GM18505 (cell line): ENCODE data around the gene NCOA5.
A peak's percentile ranks its signal among the peaks of the same experiment; 100 is the strongest.
"Not testable (repeated sequence)": the region's sequence is repeated elsewhere in the genome, so short reads cannot be mapped to it uniquely, and the experiment has no call there.

ENCODE experiments used
- ATAC-seq: cut with Tn5 transposase; IDR thresholded peaks from one replicate; pipeline ENCODE4 v1.9.1; 2021; ENCODE audit not compliant: unreplicated experiment
- POLR2A ChIP-seq: IDR thresholded peaks from 4 replicates; pipeline ENCODE4 v1.6.1; 2011; ENCODE audit warnings: borderline replicate concordance; ENCODE audit not compliant: insufficient read depth, insufficient read length; ENCODE audit errors: extremely low read depth

Gene NCOA5

DNA sequence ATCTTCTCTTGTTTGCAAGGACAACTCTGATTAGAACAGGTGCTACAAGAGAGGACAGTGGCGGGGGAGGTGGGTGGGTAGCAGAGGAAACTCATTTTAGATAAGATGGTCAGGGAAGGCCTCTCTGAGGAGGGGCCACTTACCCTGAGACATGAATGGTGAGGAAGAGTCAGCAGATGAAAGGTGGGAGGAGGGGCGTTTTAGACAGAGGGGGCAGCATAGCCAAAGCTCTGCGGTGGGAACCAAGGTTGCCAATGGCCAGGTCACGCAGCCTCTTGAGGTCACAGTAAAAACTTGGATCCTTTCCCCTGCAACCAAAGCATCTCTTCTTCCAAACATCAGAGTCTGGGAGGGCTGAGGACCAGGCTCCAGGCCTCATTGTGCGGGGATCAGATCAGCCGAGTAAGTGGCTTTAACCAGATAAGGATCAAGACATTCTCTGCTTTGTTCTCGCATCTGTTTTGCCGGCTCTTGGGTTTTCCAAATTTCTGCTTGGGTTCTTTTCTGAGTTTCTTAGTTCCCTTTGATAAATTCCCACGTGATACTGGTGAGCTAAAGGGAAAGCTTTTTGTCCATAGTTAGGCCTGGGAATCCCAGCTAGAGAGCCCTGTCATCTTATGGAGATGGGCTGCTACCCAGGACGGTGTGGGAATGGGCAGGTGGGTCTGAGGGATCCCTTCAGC lies 22.8 kb upstream of the NCOA5 start:
- no peak for TF ChIP-seq POLR2A
- ATAC-seq = no peak

DNA sequence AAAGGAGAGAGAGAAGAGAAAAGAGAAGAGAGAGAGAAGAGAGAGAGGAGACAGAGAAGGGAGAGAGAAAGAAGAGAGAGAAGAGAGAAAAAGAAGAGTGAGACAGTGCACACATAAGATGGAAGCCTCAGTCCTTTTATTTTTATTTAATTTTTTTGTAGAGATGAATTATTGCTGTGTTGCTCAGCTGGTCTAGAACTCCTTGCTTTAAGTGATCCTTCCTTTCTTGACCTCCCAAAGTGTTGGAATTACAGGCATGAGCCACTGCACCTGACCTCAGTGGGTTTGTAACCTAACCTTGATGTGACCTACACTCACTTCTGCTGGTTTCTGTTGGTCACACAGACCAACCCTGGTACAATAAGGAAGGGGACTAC lies 22.1 kb upstream of the NCOA5 start:
- ATAC-seq = no peak
- TF ChIP-seq POLR2A = no peak

DNA sequence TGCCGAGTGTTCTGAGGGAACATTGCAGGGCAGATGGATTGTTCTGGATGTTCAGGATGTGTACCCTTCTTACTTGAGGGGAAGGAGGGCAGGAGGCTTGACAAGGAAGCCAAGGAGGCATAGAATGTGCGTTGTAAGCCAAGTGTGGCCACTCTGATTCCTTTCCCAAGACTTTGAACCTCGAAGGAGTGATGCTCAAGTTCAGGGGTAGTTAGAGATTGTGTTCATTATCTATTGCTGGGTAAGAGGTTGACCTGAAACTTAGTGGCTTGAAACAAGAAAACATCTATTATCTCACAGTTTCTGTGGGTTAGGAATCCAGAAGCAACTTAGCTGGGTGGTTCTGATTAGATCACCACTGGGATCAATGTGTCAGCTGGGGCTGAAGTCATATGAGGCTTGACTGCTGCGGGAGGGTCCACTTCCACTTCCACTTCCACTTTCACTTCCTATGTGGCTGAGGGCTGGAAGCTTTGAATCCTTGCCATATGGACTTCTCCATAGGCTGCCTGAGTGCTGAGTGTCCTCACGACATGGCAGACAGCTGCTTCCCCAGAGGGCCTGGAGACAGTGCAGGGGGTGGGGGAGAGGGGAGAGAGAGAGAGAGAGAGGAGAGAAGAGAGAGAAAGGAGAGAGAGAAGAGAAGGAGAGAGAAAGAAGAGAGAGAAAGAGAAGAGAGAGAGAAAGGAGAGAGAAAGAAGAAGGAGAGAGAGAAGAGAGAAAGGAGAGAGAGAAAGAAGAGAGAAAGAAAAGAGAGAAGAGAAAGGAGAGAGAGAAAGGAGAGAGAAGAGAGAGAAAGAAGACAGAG lies 21.5 kb upstream of the NCOA5 start:
- ATAC-seq = no peak
- TF ChIP-seq POLR2A = no peak

DNA sequence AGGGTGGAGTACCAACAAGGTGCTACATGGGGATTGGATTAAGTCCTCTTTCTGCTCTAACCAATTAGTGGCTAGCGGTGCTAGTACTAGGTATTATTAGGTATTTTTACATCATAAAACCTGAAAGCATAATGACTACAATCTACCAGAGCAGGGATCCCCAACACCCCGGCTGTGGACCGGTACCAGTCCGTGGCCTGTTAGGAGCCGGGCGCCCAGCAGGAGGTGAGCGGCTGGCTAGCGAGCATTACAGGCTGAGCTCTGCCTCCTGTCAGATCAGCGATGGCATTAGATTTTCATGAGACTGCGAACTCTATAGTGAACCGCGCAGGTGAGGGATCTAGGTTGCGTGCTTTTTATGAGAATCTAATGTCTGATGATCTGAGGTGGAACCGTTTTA lies 19.2 kb upstream of the NCOA5 start:
- no peak for ATAC-seq
- no peak for TF ChIP-seq POLR2A

DNA sequence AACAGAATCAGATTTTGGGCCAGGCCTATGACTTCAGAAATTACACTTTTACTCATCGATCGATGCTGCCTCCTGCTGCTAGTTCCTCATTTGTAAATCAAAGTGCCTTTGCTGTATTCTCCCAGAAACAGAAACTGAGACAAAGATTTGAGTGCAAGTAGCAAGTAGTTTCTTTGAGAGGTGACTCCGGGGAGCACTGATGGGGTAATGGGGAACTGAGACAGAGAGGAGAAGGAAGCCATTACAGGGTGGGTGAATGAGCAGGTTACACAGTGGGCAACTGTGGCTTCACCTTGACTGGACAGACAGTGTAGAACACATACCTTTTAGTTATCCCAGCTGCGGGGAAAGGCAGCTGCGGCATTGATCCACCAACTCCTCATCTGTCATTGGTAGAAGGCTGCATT lies 18.7 kb upstream of the NCOA5 start:
- peak; percentile 83 for ATAC-seq
- TF ChIP-seq POLR2A = peak; percentile 28

DNA sequence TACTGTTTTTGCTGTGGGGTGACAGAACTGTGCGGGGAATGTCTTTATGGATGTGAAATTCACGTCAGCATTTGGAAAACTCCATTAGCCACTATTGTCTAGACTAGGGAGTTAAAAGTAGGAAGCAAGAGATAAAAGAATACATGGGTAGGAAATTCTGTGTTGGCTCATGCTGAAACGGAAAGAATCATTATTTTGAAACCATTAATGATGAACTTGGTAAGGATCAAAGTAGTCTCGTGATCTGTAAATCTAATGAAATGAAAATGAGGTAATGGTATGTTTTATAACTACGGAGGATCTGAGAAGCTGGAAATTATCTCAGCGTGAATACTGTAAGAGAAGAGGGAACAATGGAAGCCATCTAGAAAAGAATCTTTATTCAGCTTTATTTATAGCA lies 17.3 kb upstream of the NCOA5 start:
- no peak for ATAC-seq
- TF ChIP-seq POLR2A = no peak

DNA sequence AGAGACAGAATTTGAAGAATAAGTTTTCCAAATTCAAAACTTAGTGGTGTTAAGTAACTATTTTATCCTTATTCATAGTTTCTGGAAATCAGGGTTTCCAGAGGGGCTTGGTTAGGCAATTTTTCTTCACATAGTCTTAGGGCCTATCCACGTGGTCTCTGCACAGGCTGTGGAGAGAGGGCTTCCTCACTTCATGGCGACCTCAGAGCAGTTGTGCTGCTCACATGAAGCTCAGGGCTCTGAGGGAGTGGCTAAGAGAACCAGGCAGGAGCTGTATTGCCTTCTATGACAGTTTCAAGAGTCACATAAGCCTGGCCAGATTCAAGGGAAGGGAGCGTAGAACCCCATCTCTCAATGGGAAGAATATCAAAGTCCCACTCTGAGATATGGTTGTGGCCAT lies 14.5 kb upstream of the NCOA5 start:
- no peak for ATAC-seq
- no peak for TF ChIP-seq POLR2A

DNA sequence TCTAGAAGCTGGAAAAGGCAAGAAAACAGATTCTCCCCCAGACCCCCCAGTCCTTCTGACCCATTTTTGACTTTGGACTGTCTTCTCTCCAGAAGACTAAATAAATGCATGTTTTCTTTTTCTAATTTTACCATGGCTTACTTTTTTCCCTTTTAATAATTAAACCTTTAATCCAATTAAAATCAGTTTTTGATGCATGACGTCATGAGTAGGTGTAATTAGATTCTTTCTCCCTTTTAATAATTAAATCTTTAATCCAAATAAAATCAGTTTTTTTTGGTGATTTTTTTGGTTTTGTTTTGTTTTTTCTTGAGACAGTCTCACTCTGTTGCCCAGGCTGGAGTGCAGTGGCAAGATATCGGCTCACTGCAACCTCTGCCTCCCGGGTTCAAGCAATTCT lies 13.2 kb upstream of the NCOA5 start:
- TF ChIP-seq POLR2A = no peak
- no peak for ATAC-seq

DNA sequence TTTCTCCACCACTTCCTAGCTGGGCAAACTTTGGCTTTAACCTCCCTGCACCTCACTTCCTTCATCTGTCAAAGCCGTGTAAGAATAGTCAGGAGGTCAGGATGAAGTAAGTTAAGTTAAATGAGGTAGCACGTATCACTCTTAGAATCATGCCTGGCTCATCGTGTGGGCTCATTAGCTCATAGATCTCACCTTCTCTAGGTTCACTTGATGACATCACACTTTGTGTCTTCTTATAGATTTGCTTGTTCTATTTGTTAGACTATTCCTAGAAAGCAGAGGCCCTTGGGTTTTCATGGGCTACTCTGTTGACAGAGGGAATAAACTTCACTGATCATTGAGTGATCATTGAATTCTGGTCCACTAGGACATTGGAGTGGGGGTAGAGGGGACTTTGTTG lies 12.2 kb upstream of the NCOA5 start:
- no peak for ATAC-seq
- no peak for TF ChIP-seq POLR2A

DNA sequence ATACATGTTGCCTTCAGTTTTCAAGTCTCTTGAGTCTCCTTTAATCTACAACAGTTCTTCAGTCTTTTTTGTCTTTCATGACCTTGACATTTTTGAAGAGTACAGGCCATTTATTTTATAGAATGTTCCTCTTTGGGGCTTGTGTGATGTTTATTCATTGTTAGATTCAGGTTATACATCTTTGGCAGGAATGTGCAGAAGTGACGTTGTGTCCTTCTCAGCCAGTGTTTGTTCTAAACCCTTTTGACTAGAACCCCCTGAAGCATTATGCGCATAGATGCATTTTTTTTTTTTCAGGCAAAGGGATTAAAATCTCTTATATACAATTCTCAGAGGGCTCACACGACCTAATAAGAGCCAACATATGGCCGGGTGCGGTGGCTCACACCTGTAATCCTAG lies 11.2 kb upstream of the NCOA5 start:
- TF ChIP-seq POLR2A = no peak
- ATAC-seq = no peak

DNA sequence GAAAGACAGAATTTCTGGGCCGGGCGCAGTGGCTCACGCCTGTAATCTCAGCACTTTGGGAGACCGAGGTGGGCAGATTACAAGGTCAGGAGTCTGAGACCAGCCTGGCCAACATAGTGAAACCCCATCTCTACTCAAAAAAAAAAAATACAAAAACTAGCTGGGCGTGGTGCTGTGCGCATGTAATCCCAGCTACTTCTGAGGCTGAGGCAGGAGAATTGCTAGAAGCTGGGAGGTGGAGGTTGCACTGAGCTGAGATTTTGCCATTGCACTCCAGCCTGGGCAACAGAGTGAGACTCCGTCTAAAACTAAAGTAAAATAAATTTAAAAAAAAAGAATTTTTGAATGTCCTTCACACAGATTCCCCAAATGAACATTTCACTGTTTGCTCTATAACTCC lies 10.7 kb upstream of the NCOA5 start:
- not testable (repeated sequence) for ATAC-seq

DNA sequence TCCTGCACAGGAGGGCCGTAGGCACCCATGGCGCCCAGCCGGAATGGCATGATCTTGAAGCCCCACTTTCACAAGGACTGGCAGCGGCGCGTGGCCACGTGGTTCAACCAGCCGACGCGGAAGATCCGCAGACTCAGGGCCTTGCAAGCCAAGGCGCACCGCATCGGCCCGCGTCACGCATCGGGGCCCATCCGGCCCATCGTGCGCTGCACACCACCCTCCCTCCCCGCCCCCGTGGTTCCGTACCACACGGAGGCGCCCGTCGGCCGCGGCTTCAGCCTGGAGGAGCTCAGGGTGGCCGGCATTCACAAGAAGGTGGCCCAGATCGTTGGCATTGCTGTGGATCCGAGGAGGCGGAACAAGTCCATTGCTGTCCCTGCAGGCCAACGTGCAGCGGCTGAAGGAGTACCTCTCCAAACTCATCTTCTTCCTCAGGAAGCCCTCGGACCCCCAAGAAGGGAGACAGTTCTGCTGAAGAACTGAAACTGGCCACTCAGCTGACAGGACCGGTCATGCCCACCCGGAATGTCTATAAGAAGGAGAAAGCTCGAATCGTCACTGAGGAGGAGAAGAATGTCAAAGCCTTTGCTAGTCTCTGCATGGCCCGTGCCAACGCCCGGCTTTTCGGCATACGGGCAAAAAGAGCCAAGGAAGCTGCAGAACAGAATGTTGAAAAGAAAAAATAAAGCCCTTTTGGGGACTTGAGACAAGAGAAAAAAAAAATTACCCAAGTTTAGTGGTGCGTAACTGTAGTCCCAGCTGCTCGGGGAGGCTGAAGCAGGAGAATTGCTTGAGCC lies 9.9 kb upstream of the NCOA5 start:
- no peak for ATAC-seq
- no peak for TF ChIP-seq POLR2A

DNA sequence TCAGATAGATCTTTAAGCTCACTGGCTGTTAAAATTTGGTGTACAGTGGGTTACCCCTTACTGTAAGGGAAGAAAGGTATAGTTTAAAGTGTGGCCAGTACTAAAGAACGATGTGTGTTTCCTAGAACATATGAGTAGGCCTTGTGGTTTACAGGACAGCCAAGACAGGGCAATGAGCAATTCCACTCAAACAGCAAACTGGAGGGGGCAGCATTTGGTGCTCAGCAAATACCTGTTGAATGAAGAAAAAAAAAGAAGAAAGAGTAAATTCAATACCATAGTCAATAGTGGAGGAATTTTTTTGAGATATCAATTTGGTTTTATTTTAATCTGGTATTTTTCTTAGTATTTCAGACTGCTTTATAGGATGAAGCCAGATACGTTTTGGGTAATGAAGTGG lies 3.8 kb upstream of the NCOA5 start:
- TF ChIP-seq POLR2A = no peak
- ATAC-seq = no peak

DNA sequence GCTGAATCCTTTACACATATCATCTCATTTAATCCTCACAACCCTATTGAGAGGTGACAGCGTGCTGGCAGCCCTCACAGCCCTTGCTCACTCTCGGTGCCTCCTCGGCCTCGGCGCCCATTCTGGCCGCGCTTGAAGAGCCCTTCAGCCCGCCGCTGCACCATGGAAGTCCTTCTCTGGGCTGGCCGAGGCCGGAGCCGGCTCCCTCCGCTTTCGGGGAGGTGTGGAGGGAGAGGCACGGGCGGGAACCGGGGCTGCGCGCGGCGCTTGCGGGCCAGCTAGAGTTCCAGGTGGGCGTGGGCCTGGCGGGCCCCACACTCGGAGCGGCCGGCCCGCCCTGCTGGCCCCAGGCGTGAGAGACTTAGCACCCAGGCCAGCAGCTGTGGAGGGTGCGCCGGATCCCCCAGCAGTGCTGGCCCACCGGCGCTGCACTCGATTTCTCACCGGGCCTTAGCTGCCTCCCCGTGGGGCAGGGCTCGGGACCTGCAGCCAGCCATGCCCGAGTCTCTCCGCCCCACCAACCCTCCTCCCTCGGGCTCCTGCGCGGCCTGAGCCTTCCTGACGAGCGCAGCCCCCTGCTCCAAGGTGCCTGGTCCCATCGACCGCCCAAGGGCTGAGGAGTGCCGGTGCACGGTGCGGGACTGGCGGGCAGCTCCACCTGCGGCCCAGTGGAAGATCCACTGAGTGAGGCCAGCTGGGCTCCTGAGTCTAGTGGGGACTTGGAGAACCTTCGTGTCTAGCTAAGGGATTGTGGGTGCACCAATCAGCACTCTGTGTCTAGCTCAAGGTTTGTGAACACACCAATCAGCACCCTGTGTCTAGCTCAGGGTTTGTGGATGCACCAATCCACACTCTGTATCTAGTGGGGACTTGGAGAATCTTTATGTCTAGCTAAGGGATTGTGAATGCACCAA lies 2.1 kb upstream of the NCOA5 start:
- not testable (repeated sequence) for ATAC-seq
